A549 (cell line): ENCODE data around the gene FAM107B.

ENCODE experiments used
- FOSL2 ChIP-seq, 2 experiments: fragments of 450-650 bp in 1 of 2; fragments of >200 bp in 1 of 2; sonication (Bioruptor Twin) in 1 of 2; formaldehyde crosslinking; IDR thresholded peaks; 2 replicates each; pipeline versions ENCODE4 v1.5.0 to v1.6.1; 2016 to 2020; ENCODE audit warnings: mild to moderate bottlenecking in 1 of 2, moderate library complexity in 1 of 2
- POLR2A ChIP-seq: IDR thresholded peaks from 2 replicates; pipeline ENCODE4 v1.6.1; 2012; ENCODE audit warnings: mild to moderate bottlenecking, low read length
- POLR2AphosphoS2 ChIP-seq: conservative IDR thresholded peaks from 2 replicates; pipeline ENCODE4 v1.6.1; 2012; ENCODE audit warnings: low read length, improper control_type of control experiment, inconsistent platforms
- SMC3 ChIP-seq: fragments of >200 bp; sonication (Bioruptor Twin); formaldehyde crosslinking; IDR thresholded peaks from 3 replicates; pipeline ENCODE4 v1.6.1; 2018; ENCODE audit warnings: inconsistent platforms
- TF ChIP-seq, protein P1 (sequence below): fragments of >200 bp; sonication (Bioruptor Twin); formaldehyde crosslinking; IDR thresholded peaks from 3 replicates; pipeline ENCODE4 v1.5.1; 2016

DNA sequence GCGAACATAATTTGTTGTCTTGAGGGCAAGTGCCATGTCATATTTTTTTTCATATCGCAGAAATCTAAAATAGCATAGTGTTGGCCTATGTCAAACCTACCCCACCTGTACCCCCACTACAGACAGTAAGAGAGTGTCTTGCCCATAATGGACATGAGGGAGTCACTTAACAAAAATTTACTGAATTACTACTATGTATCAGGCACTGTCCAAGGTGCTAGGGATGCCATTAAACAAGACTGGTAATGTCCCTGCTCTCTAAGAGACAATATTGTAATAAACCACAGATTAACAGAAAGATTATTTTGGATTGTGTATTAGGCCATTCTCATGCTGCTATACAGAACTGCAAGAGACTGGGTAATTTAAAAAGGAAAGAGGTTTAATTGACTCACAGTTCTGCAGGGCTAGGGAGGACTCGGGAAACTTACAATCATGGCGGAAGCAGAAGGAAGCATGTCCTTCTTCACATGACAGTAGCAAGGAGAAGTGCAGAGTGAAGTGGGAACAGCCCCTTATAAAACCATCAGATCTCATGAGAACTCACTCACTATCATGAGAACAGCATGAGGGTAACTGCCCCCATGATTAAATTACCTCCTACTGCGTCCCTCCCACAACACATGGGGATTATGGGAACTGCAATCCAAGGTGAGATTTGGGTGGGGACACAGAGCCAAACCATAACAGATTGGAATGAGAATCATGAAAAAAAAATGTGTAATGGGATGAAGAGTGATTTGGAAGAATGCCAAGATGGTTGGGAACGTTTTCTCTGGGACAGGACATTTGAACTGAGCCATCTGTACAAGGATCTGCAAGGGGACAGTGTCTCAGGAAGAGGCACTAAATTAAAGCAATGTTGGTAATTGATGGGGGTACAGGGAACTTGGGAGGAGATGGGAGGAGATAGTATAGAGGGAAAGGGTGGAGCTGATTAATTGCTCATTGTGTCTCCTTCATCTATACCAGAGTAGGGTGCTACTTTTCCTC is 108.5 kb downstream of the FAM107B start:
- no peak for TF ChIP-seq SMC3
- TF ChIP-seq POLR2AphosphoS2, result no peak
- no peak for TF ChIP-seq FOSL2 (IDR thresholded peaks at IDR 0.05)
- TF ChIP-seq FOSL2 (CRISPR knock-in tag; IDR thresholded peaks at IDR 0.05), result no peak
- TF ChIP-seq, protein P1, sequence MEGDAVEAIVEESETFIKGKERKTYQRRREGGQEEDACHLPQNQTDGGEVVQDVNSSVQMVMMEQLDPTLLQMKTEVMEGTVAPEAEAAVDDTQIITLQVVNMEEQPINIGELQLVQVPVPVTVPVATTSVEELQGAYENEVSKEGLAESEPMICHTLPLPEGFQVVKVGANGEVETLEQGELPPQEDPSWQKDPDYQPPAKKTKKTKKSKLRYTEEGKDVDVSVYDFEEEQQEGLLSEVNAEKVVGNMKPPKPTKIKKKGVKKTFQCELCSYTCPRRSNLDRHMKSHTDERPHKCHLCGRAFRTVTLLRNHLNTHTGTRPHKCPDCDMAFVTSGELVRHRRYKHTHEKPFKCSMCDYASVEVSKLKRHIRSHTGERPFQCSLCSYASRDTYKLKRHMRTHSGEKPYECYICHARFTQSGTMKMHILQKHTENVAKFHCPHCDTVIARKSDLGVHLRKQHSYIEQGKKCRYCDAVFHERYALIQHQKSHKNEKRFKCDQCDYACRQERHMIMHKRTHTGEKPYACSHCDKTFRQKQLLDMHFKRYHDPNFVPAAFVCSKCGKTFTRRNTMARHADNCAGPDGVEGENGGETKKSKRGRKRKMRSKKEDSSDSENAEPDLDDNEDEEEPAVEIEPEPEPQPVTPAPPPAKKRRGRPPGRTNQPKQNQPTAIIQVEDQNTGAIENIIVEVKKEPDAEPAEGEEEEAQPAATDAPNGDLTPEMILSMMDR, result no peak
- no peak for TF ChIP-seq POLR2A
